GM12892 (cell line): ENCODE results near the gene NADK2. TPM values are rescaled to one million over a fixed set of nuclear protein-coding genes. Genes with fewer than 3 reads are reported as not detected.
A peak's percentile ranks its signal among the peaks of the same experiment; 100 is the strongest.
"Not testable (repeated sequence)": the region's sequence is repeated elsewhere in the genome, so short reads cannot be mapped to it uniquely, and the experiment has no call there.

Experiments
- DNase-seq: peaks from one replicate; pipeline ENCODE4 v3.0.0; 2011; ENCODE audit not compliant: insufficient read length
- FAIRE-seq: peaks from 2 replicates; lab custom pipeline; 2011; peaks lifted over from hg19 to GRCh38; lab: Jason Lieb, UNC
- POLR2A ChIP-seq: IDR thresholded peaks from 2 replicates; pipeline ENCODE4 v1.6.1; 2011; ENCODE audit warnings: low read depth, low read length, control low read depth
- POLR2AphosphoS5 ChIP-seq: IDR thresholded peaks from 2 replicates; pipeline ENCODE4 v1.6.1; 2011; ENCODE audit warnings: low read depth, low read length, control low read depth
- TAF1 ChIP-seq: IDR thresholded peaks from 2 replicates; pipeline ENCODE4 v1.6.1; 2011; ENCODE audit warnings: low read depth, mild to moderate bottlenecking, control low read depth, low read length, borderline replicate concordance
- polyA plus RNA-seq: library from polyadenylated mRNA; unstranded; fragments of >200 nt; gene quantifications from one replicate; pipeline ENCODE4 v1.2.1, GENCODE V29; 2012; ENCODE audit warnings: missing spikeins, inconsistent platforms; ENCODE audit not compliant: missing spikeins

The NADK2 gene
- 5.0 TPM for polyA plus RNA-seq

- DNase-seq, result peak; percentile 80
- TF ChIP-seq POLR2AphosphoS5 (no peak), POLR2A (peak; percentile 43; the same call in 1 of the 2 replicates), TAF1 (no peak)
- FAIRE-seq, result peak; percentile 91
These were observed at the start of gene NADK2 for GRCh38 chr5:36241631-36242533. Gene NADK2 (minus strand): TSS chr5:36241925. CDS start chr5:36241798, 127 bp downstream.

GRCh38 chr5:36285837-36286615, 44.3 kb upstream of the NADK2 start:
- TF ChIP-seq TAF1 (no peak), POLR2A (no peak), POLR2AphosphoS5 (no peak)
- no peak for FAIRE-seq
- no peak for DNase-seq

GRCh38 chr5:36283775-36284174, 42.0 kb upstream of the NADK2 start:
- not testable (repeated sequence) for FAIRE-seq, DNase-seq

GRCh38 chr5:36281626-36282025, 39.9 kb upstream of the NADK2 start:
- DNase-seq, result no peak
- TF ChIP-seq POLR2AphosphoS5 (no peak), TAF1 (no peak), POLR2A (no peak)
- FAIRE-seq, result no peak

GRCh38 chr5:36279054-36279698, 37.5 kb upstream of the NADK2 start:
- TF ChIP-seq POLR2AphosphoS5 (no peak), TAF1 (no peak), POLR2A (no peak)
- FAIRE-seq (no peak), DNase-seq (no peak)

- no peak for TF ChIP-seq POLR2A
- no peak for TF ChIP-seq POLR2AphosphoS5
- TF ChIP-seq TAF1, result no peak
- FAIRE-seq, result no peak
- DNase-seq, result no peak
These were observed 35.9 kb upstream of the NADK2 start for GRCh38 chr5:36277521-36278176.

- TF ChIP-seq TAF1 (no peak), POLR2AphosphoS5 (no peak), POLR2A (no peak)
- FAIRE-seq, result no peak
- no peak for DNase-seq
These were observed 35.1 kb upstream of the NADK2 start for GRCh38 chr5:36276864-36277263.

GRCh38 chr5:36273809-36274526, 32.2 kb upstream of the NADK2 start:
- TF ChIP-seq POLR2AphosphoS5 (no peak), TAF1 (no peak), POLR2A (no peak)
- no peak for FAIRE-seq
- no peak for DNase-seq

- DNase-seq (no peak), FAIRE-seq (no peak)
These were observed 30.5 kb upstream of the NADK2 start for GRCh38 chr5:36272136-36272690.

More at GRCh38 chr5:36272136-36272690, 30.5 kb upstream of the NADK2 start:
- TF ChIP-seq TAF1 (no peak), POLR2AphosphoS5 (no peak), POLR2A (no peak)
